ENCODE data around the gene C4orf54. TPM values are rescaled to one million over a fixed set of nuclear protein-coding genes. Genes with fewer than 3 reads are reported as not detected.

The C4orf54 gene
- total and polyA plus RNA-seq, 4 donors = under 0.01 to 0.06 (median 0.01) TPM

DNA sequence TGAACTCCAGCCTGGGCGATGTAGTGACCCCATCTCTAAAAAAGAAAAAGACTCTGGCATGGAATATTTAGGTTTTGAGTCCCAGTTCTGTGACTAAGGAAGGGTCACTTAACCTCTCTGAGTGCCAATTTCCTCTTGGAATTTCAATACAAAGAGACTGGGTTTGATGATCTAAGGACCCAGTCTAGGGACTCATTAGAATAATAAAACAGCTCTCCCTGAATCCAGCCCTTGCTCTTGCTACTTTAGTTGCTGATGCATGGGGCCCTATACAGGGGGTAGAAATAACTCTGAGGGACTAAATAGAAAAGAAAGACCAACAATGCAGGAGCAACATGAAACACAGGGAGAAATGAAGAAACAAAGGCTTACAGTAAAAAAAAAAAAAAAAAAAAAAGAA lies 12.6 kb downstream of the C4orf54 start:
- ATAC-seq (ENCODE audit: insufficient read depth, low FRiP score) (no peak), DNase-seq (no peak)
- H3K27ac ChIP-seq (ENCODE audit: low read depth in 1 of 2, low read length in 1 of 2) = peak overlapping the region in 1 of 2 donors; percentile 6
- 96 to 100% methylated on average over 1 of the region's 1 CpG for WGBS, 2 donors
- peaks cover 0 to 1% (median 0%) of the 10 kb centered on the region in 4 donors for H3K36me3 ChIP-seq (ENCODE audit: control insufficient read depth in 4 of 4, insufficient read depth in 4 of 4, low read length in 4 of 4)
- no peak overlapping the region for H3K4me3 ChIP-seq
- TF ChIP-seq, protein P1, sequence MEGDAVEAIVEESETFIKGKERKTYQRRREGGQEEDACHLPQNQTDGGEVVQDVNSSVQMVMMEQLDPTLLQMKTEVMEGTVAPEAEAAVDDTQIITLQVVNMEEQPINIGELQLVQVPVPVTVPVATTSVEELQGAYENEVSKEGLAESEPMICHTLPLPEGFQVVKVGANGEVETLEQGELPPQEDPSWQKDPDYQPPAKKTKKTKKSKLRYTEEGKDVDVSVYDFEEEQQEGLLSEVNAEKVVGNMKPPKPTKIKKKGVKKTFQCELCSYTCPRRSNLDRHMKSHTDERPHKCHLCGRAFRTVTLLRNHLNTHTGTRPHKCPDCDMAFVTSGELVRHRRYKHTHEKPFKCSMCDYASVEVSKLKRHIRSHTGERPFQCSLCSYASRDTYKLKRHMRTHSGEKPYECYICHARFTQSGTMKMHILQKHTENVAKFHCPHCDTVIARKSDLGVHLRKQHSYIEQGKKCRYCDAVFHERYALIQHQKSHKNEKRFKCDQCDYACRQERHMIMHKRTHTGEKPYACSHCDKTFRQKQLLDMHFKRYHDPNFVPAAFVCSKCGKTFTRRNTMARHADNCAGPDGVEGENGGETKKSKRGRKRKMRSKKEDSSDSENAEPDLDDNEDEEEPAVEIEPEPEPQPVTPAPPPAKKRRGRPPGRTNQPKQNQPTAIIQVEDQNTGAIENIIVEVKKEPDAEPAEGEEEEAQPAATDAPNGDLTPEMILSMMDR (IDR thresholded peaks at IDR 0.05; ENCODE audit: control extremely low read depth, extremely low read depth) = no peak
- H3K27me3 ChIP-seq (ENCODE audit: control insufficient read depth in 3 of 3, insufficient read depth in 3 of 3, low read length in 2 of 3) = no peaks in the 10 kb centered on the region
- peaks cover 0 to 3% (median 0%) of the 10 kb centered on the region in 4 donors for H3K9me3 ChIP-seq (ENCODE audit: control insufficient read depth in 4 of 4, insufficient read depth in 3 of 4, low read length in 3 of 4)
- H3K9ac ChIP-seq (ENCODE audit: insufficient read depth in 1 of 2, low read length in 2 of 2) = no peak overlapping the region
- peaks cover 0 to 21% (median 8%) of the 10 kb centered on the region in 5 donors for H3K4me1 ChIP-seq (ENCODE audit: control insufficient read depth in 5 of 5, insufficient read depth in 5 of 5, low read length in 5 of 5)

DNA sequence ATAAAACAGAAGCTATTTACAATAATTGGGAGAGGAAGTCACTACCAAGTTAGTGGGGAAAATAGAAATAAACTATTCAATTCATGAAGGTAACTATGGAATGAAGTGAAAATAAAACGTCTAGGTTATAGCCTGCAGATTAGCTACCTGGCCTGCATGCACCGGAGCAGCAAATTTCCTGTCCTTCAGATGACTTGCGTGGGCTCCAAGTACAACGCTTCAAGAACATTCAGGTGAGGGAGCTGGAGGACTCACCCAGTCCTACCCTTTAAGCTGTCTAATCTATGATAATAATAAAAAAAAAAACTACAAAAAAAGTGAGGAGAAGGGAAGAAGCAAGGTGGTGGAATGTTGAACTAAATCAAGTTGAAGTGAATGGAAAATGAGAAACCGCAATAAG lies 13.2 kb downstream of the C4orf54 start:
- Histone ChIP-seq H3K4me3 (no peak overlapping the region), H3K9me3 (ENCODE audit: control insufficient read depth in 4 of 4, insufficient read depth in 3 of 4, low read length in 3 of 4) (peaks cover 0 to 3% (median 0%) of the 10 kb centered on the region in 4 donors), H3K4me1 (ENCODE audit: control insufficient read depth in 5 of 5, insufficient read depth in 5 of 5, low read length in 5 of 5) (peaks cover 0 to 21% (median 8%) of the 10 kb centered on the region in 5 donors), H3K27me3 (ENCODE audit: control insufficient read depth in 3 of 3, insufficient read depth in 3 of 3, low read length in 2 of 3) (no peaks in the 10 kb centered on the region), H3K9ac (ENCODE audit: insufficient read depth in 1 of 2, low read length in 2 of 2) (no peak overlapping the region), H3K36me3 (ENCODE audit: control insufficient read depth in 4 of 4, insufficient read depth in 4 of 4, low read length in 4 of 4) (peaks cover 0 to 2% (median 0%) of the 10 kb centered on the region in 4 donors), H3K27ac (ENCODE audit: low read depth in 1 of 2, low read length in 1 of 2) (no peak overlapping the region)
- TF ChIP-seq, protein P1 (IDR thresholded peaks at IDR 0.05; ENCODE audit: control extremely low read depth, extremely low read depth) = no peak
- 74 to 83% methylated on average over 5 of the region's 5 CpGs for WGBS, 2 donors
- ATAC-seq (ENCODE audit: insufficient read depth, low FRiP score) = no peak
- no peak for DNase-seq

DNA sequence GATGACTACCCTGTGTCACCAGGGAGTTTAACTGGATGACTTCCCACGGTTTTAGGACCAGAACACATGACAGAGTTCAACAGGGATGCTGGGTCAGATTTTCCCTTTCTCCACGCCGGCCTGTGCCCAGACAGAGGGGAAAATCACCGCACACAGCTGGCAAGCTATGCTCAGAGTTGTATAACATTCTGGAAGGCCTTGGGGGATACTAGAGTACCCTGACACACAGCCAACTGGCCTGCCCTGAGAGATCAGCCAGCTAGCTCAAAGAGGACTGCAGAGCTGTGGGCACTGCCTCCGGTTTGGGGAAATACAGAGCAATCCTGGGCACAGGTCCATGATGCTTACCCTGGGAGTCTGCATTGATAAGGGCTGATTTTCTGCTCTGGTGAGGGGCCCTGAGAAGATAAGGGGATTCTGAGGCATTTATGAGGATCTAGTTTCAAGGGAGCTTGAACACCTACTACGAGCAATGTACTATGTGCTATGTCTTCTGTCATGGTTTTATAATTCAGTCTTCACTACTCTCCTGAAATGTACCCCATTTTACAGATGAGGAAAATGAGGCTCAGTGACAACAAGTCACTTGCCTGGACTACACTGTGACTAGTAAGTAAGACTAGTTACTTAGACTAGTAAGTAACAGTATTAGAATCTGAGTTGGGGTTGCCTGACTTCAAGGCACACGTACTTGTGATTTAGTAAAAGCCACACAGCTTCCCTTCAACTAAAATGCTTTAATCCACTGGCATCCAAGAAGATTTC lies 14.7 kb downstream of the C4orf54 start:
- H3K36me3 ChIP-seq (ENCODE audit: control insufficient read depth in 4 of 4, insufficient read depth in 4 of 4, low read length in 4 of 4) = peaks cover 0 to 7% (median 0%) of the 10 kb centered on the region in 4 donors
- H3K27ac ChIP-seq (ENCODE audit: low read depth in 1 of 2, low read length in 1 of 2) = peak overlapping the region; percentile 14 to 53
- H3K9ac ChIP-seq (ENCODE audit: insufficient read depth in 1 of 2, low read length in 2 of 2) = no peak overlapping the region
- DNase-seq (peak in 2 of 3 donors; percentile 29 to 43), ATAC-seq (ENCODE audit: insufficient read depth, low FRiP score) (no peak)
- no peaks in the 10 kb centered on the region for H3K27me3 ChIP-seq (ENCODE audit: control insufficient read depth in 3 of 3, insufficient read depth in 3 of 3, low read length in 2 of 3)
- peaks cover 0 to 3% (median 0%) of the 10 kb centered on the region in 4 donors for H3K9me3 ChIP-seq (ENCODE audit: control insufficient read depth in 4 of 4, insufficient read depth in 3 of 4, low read length in 3 of 4)
- no peak overlapping the region for H3K4me3 ChIP-seq
- TF ChIP-seq, protein P1 (IDR thresholded peaks at IDR 0.05; ENCODE audit: control extremely low read depth, extremely low read depth) = no peak
- 73 to 84% methylated on average over 7 of the region's 7 CpGs for WGBS, 2 donors
- peaks cover 0 to 14% (median 8%) of the 10 kb centered on the region in 5 donors for H3K4me1 ChIP-seq (ENCODE audit: control insufficient read depth in 5 of 5, insufficient read depth in 5 of 5, low read length in 5 of 5)
